SIG-M5 treated with dmso at 0.1 percent for 504 hours (cell line): Measurements from ENCODE around the gene CBX8.

Experiments used
- DNase-seq: peaks from one replicate; lab custom pipeline; 2025; ENCODE audit not compliant: unreplicated experiment; lab: John Stamatoyannopoulos, UW

CBX8 gene

GRCh38 chr17:79835953-79836509, 39.2 kb upstream of the CBX8 start:
- no peak for DNase-seq

- no peak for DNase-seq
These were observed 38.6 kb upstream of the CBX8 start for GRCh38 chr17:79835470-79835899.

- DNase-seq: no peak
These were observed 37.9 kb upstream of the CBX8 start for GRCh38 chr17:79834565-79835469.

- DNase-seq: no peak
These were observed 37.1 kb upstream of the CBX8 start for GRCh38 chr17:79833744-79834564.

- no peak for DNase-seq
These were observed 36.2 kb upstream of the CBX8 start for GRCh38 chr17:79833110-79833450.

GRCh38 chr17:79832218-79833109, 35.6 kb upstream of the CBX8 start:
- no peak for DNase-seq

- DNase-seq: no peak
These were observed 34.7 kb upstream of the CBX8 start for GRCh38 chr17:79831265-79832217.

GRCh38 chr17:79830763-79831264, 33.9 kb upstream of the CBX8 start:
- no peak for DNase-seq

- no peak for DNase-seq
These were observed 33.4 kb upstream of the CBX8 start for GRCh38 chr17:79830303-79830702.

GRCh38 chr17:79829457-79829856, 32.6 kb upstream of the CBX8 start:
- no peak for DNase-seq

- DNase-seq: no peak
These were observed 32.1 kb upstream of the CBX8 start for GRCh38 chr17:79829004-79829403.

GRCh38 chr17:79826841-79827578, 30.1 kb upstream of the CBX8 start:
- DNase-seq: no peak

- DNase-seq: peak; percentile 83
These were observed 29.4 kb upstream of the CBX8 start for GRCh38 chr17:79826204-79826680.

GRCh38 chr17:79825580-79825921, 28.7 kb upstream of the CBX8 start:
- no peak for DNase-seq

- DNase-seq: no peak
These were observed 28.2 kb upstream of the CBX8 start for GRCh38 chr17:79824893-79825579.

- DNase-seq: no peak
These were observed 27.4 kb upstream of the CBX8 start for GRCh38 chr17:79824234-79824633.

- no peak for DNase-seq
These were observed 25.8 kb upstream of the CBX8 start for GRCh38 chr17:79822583-79823124.
